Measurements from ENCODE around the gene GCKR. TPM values are rescaled to one million over a fixed set of nuclear protein-coding genes. Genes with fewer than 3 reads are reported as not detected.

The GCKR gene

DNA sequence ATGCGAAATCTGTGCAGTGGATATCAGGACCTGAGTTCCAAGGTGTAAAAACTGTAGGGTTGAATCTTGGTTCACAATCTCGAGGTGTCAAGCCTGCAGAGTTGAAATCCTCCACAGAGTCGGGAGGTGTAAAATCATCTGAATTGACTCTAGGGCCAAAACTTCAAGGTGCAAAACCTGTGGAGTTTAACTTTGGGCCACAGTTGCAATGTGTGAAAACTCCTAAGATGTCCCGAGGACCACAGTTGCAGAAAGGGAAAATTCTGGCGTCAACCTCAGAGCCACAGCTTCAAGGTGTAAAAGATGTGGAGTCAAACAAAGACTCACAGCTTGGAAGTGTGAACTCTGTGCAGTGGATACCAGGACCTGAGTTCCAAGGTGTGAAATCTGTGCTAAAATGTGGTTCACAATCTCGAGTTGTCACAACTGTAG lies 76.4 kb downstream of the GCKR start:
- no peak for DNase-seq
- Histone ChIP-seq H2BK15ac (ENCODE audit: low read depth, poor library complexity, severe bottlenecking) (no peak overlapping the region), H2BK120ac (ENCODE audit: low read depth, low read length) (no peak overlapping the region), H3K18ac (ENCODE audit: low read depth in 1 of 2, low read length in 2 of 2) (no peak overlapping the region), H3K4me2 (ENCODE audit: low read length, poor library complexity, severe bottlenecking) (no peak overlapping the region), H3K79me1 (replicated peaks; ENCODE audit: low read length, poor library complexity, severe bottlenecking) (no peaks in the 10 kb centered on the region), H3K27me3 (ENCODE audit: control insufficient read depth in 1 of 2, insufficient read depth in 1 of 2, low read length in 2 of 2) (peaks cover 0 to 20% of the 10 kb centered on the region in 2 experiments), H4K8ac (ENCODE audit: low read length) (no peak overlapping the region), H3K27ac (ENCODE audit: low read length, poor library complexity, severe bottlenecking) (no peak overlapping the region), H2BK12ac (ENCODE audit: low read length in 2 of 2) (no peak overlapping the region), H3K9me3 (ENCODE audit: control insufficient read depth, low read length) (peaks cover 49% of the 10 kb centered on the region), H3K4me3 (ENCODE audit: insufficient read depth in 1 of 2, low read depth in 1 of 2, low read length in 2 of 2) (no peak overlapping the region), H4K91ac (ENCODE audit: low read length) (no peak overlapping the region), H3K14ac (ENCODE audit: low read length in 2 of 2) (no peak overlapping the region), H3K4me1 (ENCODE audit: control insufficient read depth, insufficient read depth, low read depth, low read length) (no peaks in the 10 kb centered on the region), H3K36me3 (ENCODE audit: control insufficient read depth in 1 of 2, insufficient read depth in 2 of 2, low read depth in 1 of 2, low read length in 2 of 2) (no peaks in the 10 kb centered on the region), H2AK5ac (ENCODE audit: low read length, severe bottlenecking) (no peak overlapping the region), H2AFZ (ENCODE audit: low read depth, low read length) (no peak overlapping the region), H3K9ac (ENCODE audit: low read length) (no peak overlapping the region), H2BK5ac (ENCODE audit: low read depth, low read length, poor library complexity, severe bottlenecking) (no peak overlapping the region), H3K23ac (ENCODE audit: low read length in 2 of 2) (no peak overlapping the region), H3K4ac (ENCODE audit: low read depth in 1 of 2, low read length in 2 of 2) (no peak overlapping the region)
- WGBS, result 72% methylated on average over 6 of the region's 6 CpGs

Small RNA genes within 50 kb of the gene (small RNA-seq; reads per million reads assigned to genes)
- gene RNU6-986P (ENCODE audit: low read depth), result not detected
